Measurements from ENCODE around the gene MRPS31.
"Not testable (repeated sequence)": the region's sequence is repeated elsewhere in the genome, so short reads cannot be mapped to it uniquely, and the experiment has no call there.

The MRPS31 gene

DNA sequence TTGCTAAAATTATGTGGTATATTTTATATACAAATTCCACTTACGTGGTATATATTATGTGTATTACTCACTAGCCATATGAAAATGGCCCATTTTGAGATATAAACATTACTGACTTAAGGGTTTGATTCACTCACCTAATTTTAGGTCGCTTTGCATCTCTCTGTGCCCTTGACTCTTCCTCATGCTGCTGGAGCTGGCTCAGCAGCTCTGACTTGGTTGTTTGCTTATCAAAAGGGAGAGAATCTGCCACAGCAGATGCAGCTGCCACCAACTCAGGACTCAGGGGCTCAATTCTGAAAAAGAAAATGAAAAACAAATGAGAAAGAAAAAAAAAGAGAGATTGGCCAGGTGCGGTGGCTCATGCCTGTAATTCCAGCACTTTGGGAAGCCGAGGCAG is 12.2 kb downstream of the MRPS31 start:
- no peak for DNase-seq (ENCODE audit: low spot score)

GRCh38 chr13:40756042-40756441 is 14.9 kb downstream of the MRPS31 start:
- DNase-seq (ENCODE audit: low spot score) = no peak

GRCh38 chr13:40755082-40755700 is 15.8 kb downstream of the MRPS31 start:
- DNase-seq (ENCODE audit: low spot score) = no peak

DNA sequence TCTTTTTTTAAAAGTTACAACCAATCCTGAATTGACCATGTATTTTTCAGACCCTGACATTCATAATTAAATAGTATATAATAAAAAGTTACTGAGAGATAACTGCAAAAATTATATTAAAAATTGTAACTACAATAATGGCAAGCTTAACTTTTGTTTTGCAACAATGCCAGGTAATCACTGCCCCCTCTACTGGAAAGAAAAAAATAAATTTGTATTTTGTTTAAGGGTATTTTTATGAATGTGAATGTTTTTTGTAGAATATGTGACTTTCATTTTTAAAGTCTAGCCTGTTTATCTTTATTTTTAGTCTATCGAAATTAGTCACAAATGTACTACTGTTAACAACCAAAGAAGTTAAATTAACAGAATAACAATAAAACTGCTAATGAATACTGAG is 21.7 kb downstream of the MRPS31 start:
- no peak for DNase-seq (ENCODE audit: low spot score)

DNA sequence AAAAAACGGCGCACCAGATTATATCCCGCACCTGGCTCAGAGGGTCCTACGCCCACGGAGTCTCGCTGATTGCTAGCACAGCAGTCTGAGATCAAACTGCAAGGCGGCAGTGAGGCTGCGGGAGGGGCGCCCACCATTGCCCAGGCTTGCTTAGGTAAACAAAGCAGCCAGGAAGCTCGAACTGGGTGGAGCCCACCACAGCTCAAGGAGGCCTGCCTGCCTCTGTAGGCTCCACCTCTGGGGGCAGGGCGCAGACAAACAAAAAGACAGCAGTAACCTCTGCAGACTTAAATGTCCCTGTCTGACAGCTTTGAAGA is 35.8 kb downstream of the MRPS31 start:
- DNase-seq (ENCODE audit: low spot score) = not testable (repeated sequence)

DNA sequence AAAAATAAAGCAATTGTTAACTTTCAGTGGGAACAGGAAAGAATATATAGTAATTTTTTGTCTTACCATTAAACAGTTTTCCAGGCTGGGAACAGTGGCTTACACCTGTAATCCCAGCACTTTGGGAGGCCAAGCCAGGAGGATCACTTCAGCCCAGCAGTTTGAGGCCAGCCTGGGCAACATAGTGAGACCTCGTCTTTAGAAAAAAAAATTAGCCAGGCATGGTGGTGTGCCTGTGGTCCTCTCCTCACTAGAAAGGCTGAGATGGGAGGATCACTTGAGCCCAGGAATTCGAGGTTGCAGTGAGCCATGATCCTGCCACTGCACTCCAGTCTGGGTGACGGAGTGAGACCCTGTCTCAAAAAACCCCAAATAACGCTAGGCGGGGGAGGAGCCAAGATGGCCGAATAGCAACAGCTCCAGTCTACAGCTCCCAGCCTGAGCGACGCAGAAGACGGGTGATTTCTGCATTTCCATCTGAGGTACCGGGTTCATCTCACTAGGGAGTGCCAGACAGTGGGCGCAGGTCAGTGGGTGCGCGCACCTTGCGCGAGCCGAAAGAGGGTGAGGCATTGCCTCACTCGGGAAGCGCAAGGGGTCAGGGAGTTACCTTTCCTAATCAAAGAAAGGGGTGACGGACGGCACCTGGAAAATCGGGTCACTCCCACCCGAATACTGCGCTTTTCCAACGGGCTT is 36.3 kb downstream of the MRPS31 start:
- not testable (repeated sequence) for DNase-seq (ENCODE audit: low spot score)

DNA sequence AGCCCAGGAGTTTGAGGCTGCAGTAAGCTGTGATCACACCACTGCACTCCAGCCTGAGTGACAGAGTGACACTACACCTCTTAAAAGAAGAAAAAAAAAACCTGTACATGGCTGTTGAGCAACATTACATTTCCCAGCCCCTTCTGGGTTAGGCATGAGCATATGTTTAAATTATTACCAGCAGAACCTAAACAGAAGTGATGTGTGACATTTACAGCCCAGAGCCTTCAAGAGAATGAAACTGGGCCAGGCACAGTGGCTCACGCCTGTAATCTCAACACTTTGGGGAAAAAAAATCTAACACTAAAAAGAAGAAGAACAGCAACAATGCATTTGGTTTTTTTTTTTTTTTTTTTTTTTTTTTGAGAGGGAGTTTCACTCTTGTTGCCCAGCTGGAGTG is 38.3 kb downstream of the MRPS31 start:
- DNase-seq (ENCODE audit: low spot score) = no peak

DNA sequence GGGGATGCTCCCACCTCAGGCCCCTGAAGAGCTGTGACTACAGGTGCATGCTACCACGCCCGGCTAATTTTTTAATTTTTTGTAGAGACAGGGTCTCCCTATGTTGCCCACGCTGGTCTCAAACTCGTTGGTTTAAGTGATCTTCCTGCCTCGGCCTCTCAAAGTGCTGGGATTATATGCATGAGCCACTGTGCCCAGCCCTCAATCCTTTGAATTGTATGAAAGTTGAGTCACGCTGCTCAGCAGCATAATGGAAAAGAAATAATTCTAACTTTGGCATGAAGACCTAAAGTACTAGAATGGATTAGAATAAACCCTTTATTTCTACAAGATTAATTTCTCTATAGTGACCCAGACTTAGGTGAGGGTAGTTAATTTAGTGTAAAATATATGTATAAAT is 42.4 kb downstream of the MRPS31 start:
- DNase-seq (ENCODE audit: low spot score) = no peak

- not testable (repeated sequence) for DNase-seq (ENCODE audit: low spot score)
These were observed 56.6 kb downstream of the MRPS31 start for GRCh38 chr13:40714433-40714832.

DNA sequence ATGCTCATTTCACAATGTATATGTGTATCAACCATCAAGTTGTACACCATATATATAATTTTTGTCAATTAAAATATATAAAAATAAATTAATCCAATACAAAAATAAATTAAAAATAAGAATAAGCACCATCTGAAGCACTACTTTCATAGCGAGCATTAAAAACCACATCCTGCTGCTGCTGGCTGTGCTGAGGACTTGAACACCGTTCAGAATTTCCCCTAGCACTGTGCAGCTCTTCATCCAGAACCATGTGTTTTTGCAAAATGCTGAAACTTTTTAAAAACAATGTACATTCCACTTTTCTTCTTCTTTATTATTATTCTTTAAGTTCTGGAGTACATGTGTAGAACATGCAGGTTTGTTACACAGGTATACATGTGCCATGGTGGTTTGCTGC is 64.6 kb downstream of the MRPS31 start:
- peak; percentile 14 for DNase-seq (ENCODE audit: low spot score)

- DNase-seq (ENCODE audit: low spot score) = no peak
These were observed 73.3 kb downstream of the MRPS31 start for GRCh38 chr13:40697711-40698110.

DNA sequence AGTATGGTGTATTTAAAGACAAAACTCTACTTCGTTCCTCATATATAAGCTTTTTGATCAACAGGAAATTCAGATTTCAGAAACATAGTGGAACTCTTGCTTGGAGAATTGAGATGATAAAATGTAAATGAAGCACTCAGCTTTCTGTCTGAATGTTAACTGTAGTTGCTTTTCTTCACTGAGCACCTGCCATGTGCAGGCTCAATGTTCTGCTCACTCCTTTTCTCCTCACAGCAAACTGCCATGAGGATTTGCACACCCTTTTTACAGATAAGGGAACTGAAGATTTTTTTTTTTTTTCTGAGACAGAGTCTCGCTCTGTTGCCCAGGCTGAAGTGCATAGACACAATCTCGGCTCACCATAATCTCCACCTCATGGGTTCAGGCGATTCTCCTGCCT is 76.6 kb downstream of the MRPS31 start:
- DNase-seq (ENCODE audit: low spot score) = no peak

GRCh38 chr13:40692946-40693345 is 78.0 kb downstream of the MRPS31 start:
- DNase-seq (ENCODE audit: low spot score) = no peak

DNA sequence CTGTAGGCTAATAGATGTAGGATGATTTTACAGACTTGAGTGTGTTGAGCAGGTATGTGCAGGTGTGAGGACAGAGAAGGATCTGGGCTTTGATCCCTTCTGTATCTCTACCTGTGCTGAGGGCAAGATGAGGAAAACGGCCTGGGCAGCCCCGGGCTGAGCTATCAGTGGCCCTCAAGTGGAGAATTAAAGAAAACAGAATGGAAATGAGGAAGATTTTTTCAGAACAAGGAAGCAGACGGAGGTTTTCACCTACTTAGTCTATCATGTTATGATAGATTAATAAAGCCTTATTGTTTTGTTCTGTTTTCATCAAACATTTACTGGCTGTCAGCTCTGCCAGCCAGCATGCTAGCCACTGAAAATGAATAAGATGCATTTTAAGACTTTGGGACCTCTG is 82.2 kb downstream of the MRPS31 start:
- no peak for DNase-seq (ENCODE audit: low spot score)

GRCh38 chr13:40682449-40683240 is 88.3 kb downstream of the MRPS31 start:
- DNase-seq (ENCODE audit: low spot score) = no peak

- no peak for DNase-seq (ENCODE audit: low spot score)
These were observed 89.4 kb downstream of the MRPS31 start for GRCh38 chr13:40681341-40682146.

DNA sequence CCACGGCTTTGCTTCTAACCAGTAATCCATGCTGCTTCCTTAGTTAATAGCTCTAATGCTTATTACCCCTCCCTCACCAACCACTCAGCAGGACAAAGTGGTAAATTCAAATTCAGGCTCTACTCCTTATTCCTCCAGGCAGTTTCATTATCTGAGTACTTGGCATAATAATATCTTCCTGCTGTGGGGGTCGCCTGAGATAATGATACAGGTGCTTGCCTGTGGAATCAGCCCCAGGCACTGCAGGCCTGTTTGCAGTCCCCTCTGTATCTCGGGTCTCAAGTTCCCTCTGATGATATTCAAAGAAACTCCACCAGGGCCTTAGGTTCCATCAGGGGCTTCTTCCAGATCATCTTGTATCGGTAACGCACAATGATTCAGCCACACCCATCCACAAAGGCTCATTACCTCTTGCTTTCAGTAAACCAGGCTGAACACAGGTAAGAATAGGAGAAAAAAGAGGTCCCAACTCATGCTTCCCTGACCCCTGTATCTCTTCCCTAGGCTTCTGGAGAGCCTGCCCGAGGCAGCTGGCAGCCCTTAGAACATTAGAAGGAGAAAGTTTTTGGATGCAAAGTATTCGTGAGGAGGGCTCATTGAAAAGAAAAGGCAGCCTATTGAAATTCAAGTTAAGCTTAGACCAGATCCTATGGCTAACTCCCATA is 90.2 kb downstream of the MRPS31 start:
- no peak for DNase-seq (ENCODE audit: low spot score)

DNA sequence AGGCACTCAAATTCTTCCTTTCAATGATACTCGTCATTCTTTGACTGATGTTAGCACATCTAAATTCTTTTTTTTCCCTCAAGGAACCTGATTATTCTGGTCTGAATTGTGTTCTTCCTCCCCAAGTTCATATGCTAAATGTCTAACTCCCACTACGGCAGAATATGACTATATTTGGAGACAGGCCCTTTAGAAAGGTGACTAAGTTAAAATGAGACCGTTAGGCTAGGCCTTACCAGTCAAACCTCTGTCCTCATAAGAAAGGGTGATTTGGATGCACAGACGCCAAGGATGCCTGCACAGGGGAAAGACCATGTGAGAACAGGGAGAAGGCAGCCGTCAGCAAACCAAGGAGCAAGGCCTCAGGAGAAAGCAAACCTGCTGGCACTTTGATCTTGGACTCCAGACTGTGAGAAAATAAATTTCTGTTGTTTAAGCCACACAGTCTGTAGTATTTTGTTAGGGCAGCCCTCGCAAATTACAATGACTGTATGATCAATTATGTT is 91.5 kb downstream of the MRPS31 start:
- DNase-seq (ENCODE audit: low spot score) = no peak

All from CD4-positive, alpha-beta T cell treated with Interleukin-6 at 100 ng/mL for 8 hours (primary cell).